ENCODE measurements around the gene RHOBTB1.

Gene RHOBTB1

DNA sequence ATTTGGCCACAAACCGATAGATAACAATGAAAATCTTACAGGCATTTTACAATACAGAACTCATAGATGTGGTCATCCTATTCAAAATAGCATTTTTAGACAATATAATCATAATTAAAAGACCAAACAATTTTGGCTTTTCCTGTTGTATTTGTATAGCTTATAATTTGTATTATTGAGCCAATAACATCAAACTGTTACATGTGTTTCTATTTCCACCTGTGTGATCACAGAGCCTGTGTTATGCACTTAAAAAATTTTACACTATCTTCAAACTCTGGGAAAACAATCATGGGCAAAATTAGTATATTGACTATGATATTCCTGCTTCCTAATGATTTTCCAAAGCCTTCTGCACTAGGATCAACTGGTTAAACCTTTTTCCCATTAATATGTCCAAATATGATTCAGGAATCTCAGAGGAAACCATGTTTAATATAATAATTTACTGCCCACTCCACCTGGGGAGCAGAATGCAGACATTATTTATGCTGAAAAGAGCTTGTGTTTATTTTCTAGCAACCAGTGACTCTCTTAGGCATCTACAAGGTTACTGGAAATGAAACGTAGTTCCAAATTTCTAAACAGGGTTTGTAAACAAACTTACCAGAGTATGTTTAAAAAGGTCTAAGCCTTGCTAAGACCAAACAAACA, 1.7 kb downstream of the RHOBTB1 start:
- CTCF ChIA-PET: interaction anchor here (0.7 to 1.0 kb wide), 4 partner anchors 20 to 295 kb away, joined by 3 to 4 read pairs (median 4); no protein-coding TSS in a partner anchor
- no peaks in the 10 kb centered on the region for H3K36me3 Mint-ChIP-seq
- no peak overlapping the region for H3K27ac Mint-ChIP-seq
- no peaks in the 10 kb centered on the region for H3K9me3 Mint-ChIP-seq
- H3K27me3 Mint-ChIP-seq: peaks cover 67% of the 10 kb centered on the region
- H3K4me3 Mint-ChIP-seq: no peak overlapping the region
- DNase-seq: no peak
- peaks cover 14% of the 10 kb centered on the region for H3K4me1 Mint-ChIP-seq

DNA sequence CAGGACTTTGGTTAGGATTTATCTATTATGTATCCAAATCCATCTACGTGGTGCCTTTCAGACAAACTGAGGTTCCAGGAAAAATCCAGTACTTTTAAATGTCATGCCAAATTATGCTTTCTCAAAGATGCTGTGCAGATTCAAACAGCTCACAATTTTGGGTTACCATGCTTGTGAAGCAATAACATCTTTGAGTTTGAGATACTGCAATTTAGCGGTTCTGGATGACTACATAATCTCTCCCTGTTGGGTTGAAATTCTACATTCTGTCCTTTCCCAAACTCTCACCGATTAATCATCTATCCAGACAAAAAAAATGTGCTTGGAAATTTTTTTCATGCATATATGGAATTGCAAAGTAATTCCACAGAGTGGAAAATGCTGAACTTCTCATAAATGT, 3.5 kb downstream of the RHOBTB1 start:
- H3K9me3 Mint-ChIP-seq: no peaks in the 10 kb centered on the region
- peaks cover 49% of the 10 kb centered on the region for H3K27me3 Mint-ChIP-seq
- no peak for DNase-seq
- CTCF ChIA-PET: no interaction called here
- no peak overlapping the region for H3K4me3 Mint-ChIP-seq
- H3K36me3 Mint-ChIP-seq: no peaks in the 10 kb centered on the region
- peaks cover 14% of the 10 kb centered on the region for H3K4me1 Mint-ChIP-seq
- H3K27ac Mint-ChIP-seq: no peak overlapping the region

DNA sequence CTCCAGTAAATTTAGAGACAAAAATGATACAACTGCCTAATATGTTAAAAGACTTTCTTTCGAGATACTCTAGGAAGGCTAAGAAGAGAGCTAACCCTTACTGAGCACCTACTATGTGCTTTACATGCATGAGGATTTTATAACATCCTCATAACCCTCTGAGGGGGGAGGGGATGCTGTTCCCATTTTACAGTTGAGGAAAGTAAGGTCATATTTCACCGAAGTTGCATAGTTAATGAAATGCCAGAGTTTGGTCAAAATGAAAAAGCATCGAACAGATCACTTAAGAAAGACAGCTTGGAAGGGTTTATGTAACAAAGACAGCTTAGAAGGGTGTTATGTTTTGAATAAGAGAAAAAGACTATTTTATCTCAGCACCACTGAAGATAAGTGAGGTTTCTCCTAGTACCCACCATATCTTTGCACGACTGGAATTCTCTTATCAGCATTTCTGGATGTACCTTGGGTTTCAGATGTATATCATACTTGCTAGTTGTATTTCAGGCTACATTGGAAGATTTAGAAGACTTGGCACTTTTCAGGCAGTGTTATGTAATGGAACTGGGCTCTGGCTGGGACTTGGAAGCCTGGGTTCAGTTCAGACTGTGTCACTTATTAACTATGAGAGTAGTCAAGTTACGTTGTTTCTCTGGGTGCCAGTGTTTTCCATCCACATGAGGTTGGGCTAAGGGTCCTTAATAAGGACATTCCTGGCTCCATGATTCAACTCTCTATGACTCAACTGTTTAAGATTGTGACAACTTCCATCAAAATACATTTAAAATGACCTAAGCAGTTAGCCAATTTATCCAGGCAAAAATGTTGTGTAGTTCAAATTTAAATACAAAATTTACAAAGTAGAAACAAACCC, 6.0 kb downstream of the RHOBTB1 start:
- H3K4me3 Mint-ChIP-seq: no peak overlapping the region
- no peaks in the 10 kb centered on the region for H3K9me3 Mint-ChIP-seq
- no peaks in the 10 kb centered on the region for H3K36me3 Mint-ChIP-seq
- DNase-seq: no peak
- CTCF ChIA-PET: no interaction called here
- no peak overlapping the region for H3K27ac Mint-ChIP-seq
- peaks cover 25% of the 10 kb centered on the region for H3K27me3 Mint-ChIP-seq
- H3K4me1 Mint-ChIP-seq: peaks cover 5% of the 10 kb centered on the region

DNA sequence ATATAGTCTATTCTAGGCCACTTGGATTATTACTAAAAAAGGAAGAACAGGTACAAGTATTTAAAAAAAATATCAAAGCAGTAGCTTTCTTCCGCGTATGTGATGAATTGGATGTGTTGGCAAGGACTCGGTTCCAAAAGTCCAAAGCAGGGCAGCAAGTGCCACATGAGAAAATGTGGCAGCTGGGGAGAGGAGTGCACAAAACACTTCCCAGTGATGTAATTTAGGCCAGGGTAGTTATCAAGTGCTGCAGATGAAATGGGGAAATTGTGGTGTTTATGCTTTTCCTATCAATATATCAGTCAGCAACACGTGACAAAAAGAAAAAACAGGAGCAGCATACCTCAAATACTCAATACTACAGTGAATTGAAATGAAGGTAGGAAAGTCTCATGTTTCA, 7.0 kb downstream of the RHOBTB1 start:
- Mint-ChIP-seq H3K27me3 (peaks cover 15% of the 10 kb centered on the region), H3K4me1 (no peaks in the 10 kb centered on the region), H3K36me3 (no peaks in the 10 kb centered on the region), H3K4me3 (no peak overlapping the region), H3K9me3 (no peaks in the 10 kb centered on the region), H3K27ac (no peak overlapping the region)
- DNase-seq: no peak
- CTCF ChIA-PET: no interaction called here

DNA sequence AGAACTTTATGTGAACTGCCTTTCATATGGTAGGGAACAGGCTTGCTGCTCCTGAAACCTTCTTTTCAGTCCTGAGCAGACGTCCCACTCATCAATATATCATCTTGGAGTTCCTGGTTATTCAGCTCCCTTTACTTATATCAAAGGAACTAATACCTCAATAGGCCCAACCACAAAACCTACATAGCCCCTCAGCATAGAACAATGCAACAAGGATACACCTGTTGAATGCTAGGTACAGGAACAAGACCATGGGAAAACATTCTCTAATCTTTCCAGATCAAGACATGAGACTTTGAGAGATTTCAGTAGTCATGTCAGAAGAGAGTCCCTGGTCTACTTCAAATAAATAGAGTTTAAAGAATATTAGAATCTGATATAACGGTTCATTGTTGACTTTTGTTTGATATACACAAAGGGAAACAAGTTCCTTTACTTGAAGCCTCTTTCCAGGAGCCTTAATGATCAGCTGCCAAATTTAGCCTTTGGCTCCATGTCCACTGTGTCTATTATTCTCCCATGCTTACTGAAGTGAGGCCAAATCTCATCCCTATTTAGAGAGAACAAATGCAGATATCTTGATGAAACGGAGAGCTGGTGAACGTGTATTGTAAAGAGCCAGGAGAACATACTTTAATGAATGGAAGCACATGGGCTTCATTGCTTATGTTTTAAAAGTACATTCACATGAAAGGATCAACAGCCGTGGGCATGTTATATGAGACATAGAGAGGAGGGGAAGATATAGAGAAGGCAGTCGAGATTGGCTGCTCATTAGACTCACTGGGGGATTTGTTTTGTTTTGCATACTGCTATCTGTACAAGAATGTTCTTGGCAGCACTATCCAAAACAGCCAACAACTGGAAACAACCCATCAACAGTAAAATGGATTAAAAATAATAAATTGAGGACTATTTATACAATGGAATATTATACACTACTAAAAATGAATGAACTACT, 9.5 kb downstream of the RHOBTB1 start:
- Mint-ChIP-seq H3K36me3 (no peaks in the 10 kb centered on the region), H3K4me3 (no peak overlapping the region), H3K9me3 (no peaks in the 10 kb centered on the region), H3K27ac (no peak overlapping the region), H3K4me1 (no peaks in the 10 kb centered on the region), H3K27me3 (peaks cover 7% of the 10 kb centered on the region)
- CTCF ChIA-PET: no interaction called here
- DNase-seq: no peak

DNA sequence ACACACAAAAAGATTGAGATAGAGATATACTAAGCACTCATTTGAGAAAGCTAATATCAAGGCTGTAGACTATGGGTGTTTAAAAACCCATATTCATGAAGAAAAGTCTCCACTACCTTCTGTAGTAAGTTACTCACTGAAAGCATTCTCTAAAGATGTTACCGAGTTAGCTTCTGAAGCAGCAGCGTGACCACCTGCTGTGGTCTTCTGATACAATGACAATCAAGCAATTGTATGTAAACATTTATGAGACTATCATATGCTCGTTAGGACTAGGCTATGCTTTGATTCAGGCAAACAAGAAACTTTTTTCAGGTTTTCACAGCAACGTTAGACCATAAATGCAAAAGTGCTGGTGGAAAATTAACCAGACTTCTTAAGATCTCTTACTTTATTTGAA, 11.2 kb downstream of the RHOBTB1 start:
- Mint-ChIP-seq H3K27ac (no peak overlapping the region), H3K36me3 (no peaks in the 10 kb centered on the region), H3K4me1 (no peaks in the 10 kb centered on the region), H3K9me3 (no peaks in the 10 kb centered on the region), H3K4me3 (no peak overlapping the region), H3K27me3 (no peaks in the 10 kb centered on the region)
- DNase-seq: no peak
- CTCF ChIA-PET: no interaction called here

DNA sequence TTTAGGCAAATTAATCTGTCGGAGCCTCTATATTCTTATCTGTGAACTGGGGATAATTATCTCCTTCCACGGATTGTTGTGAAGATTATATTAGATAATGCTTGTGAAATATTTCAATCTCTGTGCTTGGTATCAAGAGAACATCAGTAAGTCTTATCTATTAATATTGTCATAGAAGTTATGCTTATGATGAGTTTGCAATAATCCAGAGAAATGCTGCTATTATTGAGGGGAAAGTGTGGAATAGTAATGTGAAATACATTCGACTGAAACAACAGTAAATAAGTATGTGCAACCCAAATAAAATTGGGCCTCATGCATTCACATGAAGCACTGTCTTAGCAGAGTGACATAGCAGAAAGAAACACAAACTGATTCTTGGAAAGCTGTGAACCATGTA, 13.7 kb downstream of the RHOBTB1 start:
- Mint-ChIP-seq H3K9me3 (no peaks in the 10 kb centered on the region), H3K36me3 (no peaks in the 10 kb centered on the region), H3K4me3 (no peak overlapping the region), H3K27me3 (no peaks in the 10 kb centered on the region), H3K4me1 (no peaks in the 10 kb centered on the region), H3K27ac (no peak overlapping the region)
- CTCF ChIA-PET: no interaction called here
- no peak for DNase-seq

DNA sequence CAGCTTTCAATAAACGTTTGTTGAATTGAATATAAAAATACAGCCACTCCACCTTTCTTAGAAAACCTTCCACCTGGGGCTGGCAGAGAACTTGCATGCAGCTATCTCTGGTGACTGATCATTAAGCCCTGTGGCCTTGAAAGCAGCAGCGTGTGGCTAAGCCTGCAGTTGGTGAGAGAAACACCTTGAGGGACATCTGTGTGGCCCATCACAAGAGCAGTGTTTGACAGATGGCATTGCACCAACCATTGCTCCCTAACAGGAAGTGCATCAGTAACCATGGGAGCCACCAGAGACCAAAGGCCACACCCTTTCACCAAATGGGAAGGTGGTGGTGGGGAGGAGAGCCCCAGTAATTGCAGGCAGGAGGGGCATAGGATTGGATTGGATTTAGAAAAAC, 22.4 kb downstream of the RHOBTB1 start:
- CTCF ChIA-PET: no interaction called here
- Mint-ChIP-seq H3K4me1 (no peaks in the 10 kb centered on the region), H3K27me3 (no peaks in the 10 kb centered on the region), H3K9me3 (no peaks in the 10 kb centered on the region), H3K4me3 (no peak overlapping the region), H3K36me3 (no peaks in the 10 kb centered on the region), H3K27ac (no peak overlapping the region)
- no peak for DNase-seq

DNA sequence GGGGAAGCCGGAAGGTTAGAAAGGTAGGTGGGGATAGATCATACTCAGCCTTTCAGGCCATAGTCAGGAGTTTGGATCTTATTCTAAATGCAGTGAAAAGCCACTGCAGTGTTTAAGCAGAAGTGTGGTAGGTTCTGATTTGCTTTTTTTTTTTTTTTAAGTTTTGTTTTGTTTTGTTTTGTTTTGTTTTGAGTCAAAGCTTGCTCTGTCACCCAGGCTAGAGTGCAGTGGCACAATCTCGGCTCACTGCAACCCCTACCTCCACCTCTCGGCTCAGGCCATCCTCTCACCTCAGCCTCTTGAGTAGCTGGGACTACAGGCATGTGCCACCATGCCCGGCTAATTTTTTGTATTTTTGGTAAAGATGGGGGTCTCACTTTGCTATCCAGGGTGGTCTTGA, 23.5 kb downstream of the RHOBTB1 start:
- CTCF ChIA-PET: no interaction called here
- no peak for DNase-seq

DNA sequence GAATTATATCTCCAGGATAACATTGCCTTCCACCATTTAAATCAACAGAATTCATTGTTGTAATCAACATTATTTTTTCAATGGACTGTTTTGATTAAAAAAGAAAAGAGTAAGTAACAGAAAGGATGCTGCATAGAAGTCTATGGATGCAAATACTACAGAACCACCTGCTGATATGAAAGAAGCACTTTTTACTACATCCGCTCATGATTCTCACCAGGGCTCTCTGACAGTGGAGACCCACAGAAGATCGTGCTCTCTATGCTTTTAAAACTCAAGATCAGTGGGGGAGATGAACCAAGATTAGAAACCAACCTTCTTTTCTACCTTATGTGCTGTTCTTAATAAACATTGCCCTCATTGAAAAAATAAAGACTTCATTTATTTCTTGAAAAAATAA, 24.4 kb downstream of the RHOBTB1 start:
- H3K4me1 Mint-ChIP-seq: no peaks in the 10 kb centered on the region
- CTCF ChIA-PET: no interaction called here
- H3K4me3 Mint-ChIP-seq: no peak overlapping the region
- no peaks in the 10 kb centered on the region for H3K27me3 Mint-ChIP-seq
- H3K27ac Mint-ChIP-seq: no peak overlapping the region
- H3K9me3 Mint-ChIP-seq: no peaks in the 10 kb centered on the region
- DNase-seq: no peak
- H3K36me3 Mint-ChIP-seq: no peaks in the 10 kb centered on the region

More for the DNA sequence above, 23.5 kb downstream of the RHOBTB1 start:
- Mint-ChIP-seq H3K9me3 (no peaks in the 10 kb centered on the region), H3K27ac (no peak overlapping the region), H3K27me3 (no peaks in the 10 kb centered on the region), H3K4me3 (no peak overlapping the region), H3K4me1 (no peaks in the 10 kb centered on the region), H3K36me3 (no peaks in the 10 kb centered on the region)

DNA sequence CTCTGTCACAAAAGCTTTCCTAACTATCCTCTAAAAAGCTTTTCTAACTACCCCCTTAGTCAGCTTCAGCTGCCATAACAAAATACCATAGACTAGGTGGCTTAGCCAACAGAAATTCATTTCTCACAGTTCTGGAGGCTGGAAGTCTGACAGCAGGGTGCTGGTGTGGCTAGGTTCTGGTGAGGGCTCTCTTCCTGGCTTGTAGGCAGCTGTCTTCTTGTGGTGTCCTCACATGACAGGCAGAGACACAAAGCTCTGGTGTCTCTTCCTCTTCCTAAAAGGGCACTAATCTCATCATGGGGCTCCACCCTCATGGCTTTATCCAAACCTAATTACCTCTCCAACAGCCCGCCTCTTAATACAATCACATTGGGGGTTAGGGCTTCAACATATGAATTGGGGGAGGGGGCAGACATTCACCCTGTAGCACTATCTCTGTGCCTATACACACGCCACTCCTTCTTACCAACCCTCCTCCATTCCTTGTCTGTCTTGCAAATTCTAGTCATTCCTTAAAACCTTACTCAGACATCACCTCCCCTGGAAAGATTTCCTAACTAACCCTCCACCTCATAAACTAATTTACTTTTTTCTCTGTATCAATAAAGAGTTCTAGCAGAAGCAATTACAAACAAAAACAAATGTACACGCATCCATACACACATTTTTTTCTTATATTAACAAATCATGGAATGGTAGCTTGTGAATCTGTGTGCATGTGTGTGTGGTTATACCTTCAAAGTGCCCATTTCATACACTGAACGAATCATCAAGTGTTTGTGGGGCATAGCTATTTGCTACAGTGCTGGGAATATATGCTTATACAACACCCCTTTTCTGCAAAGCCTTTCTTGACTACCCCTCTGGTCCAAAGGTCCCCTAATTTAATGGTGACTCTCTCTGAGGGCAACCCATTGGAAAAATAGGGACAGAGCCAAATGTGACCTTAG, 26.4 kb downstream of the RHOBTB1 start:
- Mint-ChIP-seq H3K4me3 (no peak overlapping the region), H3K4me1 (no peaks in the 10 kb centered on the region), H3K27me3 (no peaks in the 10 kb centered on the region), H3K9me3 (no peaks in the 10 kb centered on the region), H3K27ac (no peak overlapping the region), H3K36me3 (no peaks in the 10 kb centered on the region)
- CTCF ChIA-PET: no interaction called here
- DNase-seq: no peak

DNA sequence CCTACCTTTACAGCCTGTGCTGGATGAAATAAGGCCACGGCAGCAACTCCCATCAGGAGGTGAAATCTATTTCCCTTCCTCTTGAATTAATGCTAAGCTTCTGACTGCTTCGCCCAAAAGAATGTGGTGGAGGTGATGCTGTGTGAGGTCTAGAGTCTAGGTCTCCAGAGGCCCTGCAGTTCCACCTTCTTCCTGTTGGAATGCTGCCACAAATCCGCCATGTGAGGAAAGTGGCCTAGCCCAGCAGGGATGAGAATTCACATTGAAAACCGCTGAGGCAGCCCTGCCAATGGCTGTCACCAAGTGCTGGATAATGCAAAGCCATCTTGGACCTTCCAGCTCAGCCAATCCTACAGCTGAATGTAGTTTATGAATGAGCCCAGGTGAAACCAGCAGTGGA, 28.0 kb downstream of the RHOBTB1 start:
- CTCF ChIA-PET: no interaction called here

DNA sequence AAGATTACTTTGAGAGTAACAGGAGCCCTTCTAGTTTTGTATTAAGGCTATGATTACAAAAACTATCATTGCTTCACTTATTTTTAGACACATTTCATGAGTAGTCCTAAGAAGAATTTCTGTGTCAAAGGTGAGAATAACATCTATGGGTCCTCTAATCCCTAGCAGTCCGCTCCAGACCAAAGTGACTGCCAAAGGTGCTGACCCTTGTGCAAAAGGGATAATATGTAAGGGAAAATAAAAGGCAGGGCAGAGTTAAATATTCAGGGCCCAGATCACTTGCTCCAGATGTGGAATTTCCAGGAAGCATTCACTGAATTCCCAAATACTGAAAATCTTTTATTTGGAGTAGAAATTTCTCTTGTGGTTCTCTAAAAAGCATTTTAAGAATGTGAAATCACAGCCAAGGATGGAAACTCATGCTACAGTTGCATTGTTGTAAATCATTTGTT, 29.3 kb downstream of the RHOBTB1 start:
- H3K36me3 Mint-ChIP-seq: no peaks in the 10 kb centered on the region
- no peak overlapping the region for H3K27ac Mint-ChIP-seq
- peaks cover 11% of the 10 kb centered on the region for H3K4me1 Mint-ChIP-seq
- peaks cover 4% of the 10 kb centered on the region for H3K27me3 Mint-ChIP-seq
- no peaks in the 10 kb centered on the region for H3K9me3 Mint-ChIP-seq
- no peak for DNase-seq
- no peak overlapping the region for H3K4me3 Mint-ChIP-seq
- CTCF ChIA-PET: no interaction called here

More for the DNA sequence above, 28.0 kb downstream of the RHOBTB1 start:
- no peaks in the 10 kb centered on the region for H3K36me3 Mint-ChIP-seq
- DNase-seq: no peak
- H3K27me3 Mint-ChIP-seq: peaks cover 4% of the 10 kb centered on the region
- peaks cover 4% of the 10 kb centered on the region for H3K4me1 Mint-ChIP-seq
- no peak overlapping the region for H3K4me3 Mint-ChIP-seq
- no peaks in the 10 kb centered on the region for H3K9me3 Mint-ChIP-seq
- no peak overlapping the region for H3K27ac Mint-ChIP-seq

Measured in activated naive CD4-positive, alpha-beta T cell treated with anti-CD3 and anti-CD28 coated beads, Interleukin-2, amount 10 ng/mL, durations not matched to agents 7 days and 5 days (primary cell).